GM13977 (cell line): ENCODE measurements around the gene TRPV3.
"Not testable (repeated sequence)": the region's sequence is repeated elsewhere in the genome, so short reads cannot be mapped to it uniquely, and the experiment has no call there.

Source experiments
- DNase-seq: peaks from one replicate; pipeline ENCODE4 v3.0.0; 2012; ENCODE audit warnings: low spot score
- in situ Hi-C: fragments of 300-500 bp; cut with MboI; formaldehyde crosslinking; loops from one replicate; pipeline ENCODE4 v1.12.0; 2022; ENCODE audit warnings: low sequenced_read_pairs, low pct_unique_long_range_greater_than_20kb, mixed read lengths, inconsistent platforms; ENCODE audit not compliant: unreplicated experiment
- TF ChIP-seq, protein P1 (sequence below): IDR thresholded peaks from 2 replicates; pipeline ENCODE4 v1.5.1; 2012; ENCODE audit warnings: mild to moderate bottlenecking, control low read depth; ENCODE audit not compliant: insufficient read depth; ENCODE audit errors: extremely low read depth, missing control alignments

The TRPV3 gene

DNA sequence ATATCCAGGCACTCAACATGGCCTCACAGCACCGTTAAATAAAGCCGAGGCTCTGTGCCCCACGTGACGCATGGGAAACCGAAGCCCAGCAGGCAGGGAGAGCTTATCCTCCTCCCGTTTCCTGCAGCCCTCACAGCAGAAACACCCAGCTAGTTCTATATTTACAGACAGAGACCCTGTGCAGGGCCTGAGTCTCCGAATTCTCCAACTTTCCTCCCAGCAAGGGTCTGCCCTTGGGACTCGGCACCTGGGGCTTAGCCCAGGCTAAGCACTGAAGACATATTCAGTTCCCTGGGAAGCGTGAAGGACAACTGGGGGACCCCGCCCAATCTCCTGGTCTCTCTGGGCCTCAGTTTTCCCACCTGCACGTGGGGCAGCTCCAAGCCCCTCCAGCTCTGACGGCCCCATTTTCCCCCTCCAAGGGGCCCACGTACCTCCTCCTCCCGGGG lies 29.2 kb downstream of the TRPV3 start:
- DNase-seq, result no peak
- in situ Hi-C loops, result no loop called here
- TF ChIP-seq, protein P1, sequence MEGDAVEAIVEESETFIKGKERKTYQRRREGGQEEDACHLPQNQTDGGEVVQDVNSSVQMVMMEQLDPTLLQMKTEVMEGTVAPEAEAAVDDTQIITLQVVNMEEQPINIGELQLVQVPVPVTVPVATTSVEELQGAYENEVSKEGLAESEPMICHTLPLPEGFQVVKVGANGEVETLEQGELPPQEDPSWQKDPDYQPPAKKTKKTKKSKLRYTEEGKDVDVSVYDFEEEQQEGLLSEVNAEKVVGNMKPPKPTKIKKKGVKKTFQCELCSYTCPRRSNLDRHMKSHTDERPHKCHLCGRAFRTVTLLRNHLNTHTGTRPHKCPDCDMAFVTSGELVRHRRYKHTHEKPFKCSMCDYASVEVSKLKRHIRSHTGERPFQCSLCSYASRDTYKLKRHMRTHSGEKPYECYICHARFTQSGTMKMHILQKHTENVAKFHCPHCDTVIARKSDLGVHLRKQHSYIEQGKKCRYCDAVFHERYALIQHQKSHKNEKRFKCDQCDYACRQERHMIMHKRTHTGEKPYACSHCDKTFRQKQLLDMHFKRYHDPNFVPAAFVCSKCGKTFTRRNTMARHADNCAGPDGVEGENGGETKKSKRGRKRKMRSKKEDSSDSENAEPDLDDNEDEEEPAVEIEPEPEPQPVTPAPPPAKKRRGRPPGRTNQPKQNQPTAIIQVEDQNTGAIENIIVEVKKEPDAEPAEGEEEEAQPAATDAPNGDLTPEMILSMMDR, result no peak

DNA sequence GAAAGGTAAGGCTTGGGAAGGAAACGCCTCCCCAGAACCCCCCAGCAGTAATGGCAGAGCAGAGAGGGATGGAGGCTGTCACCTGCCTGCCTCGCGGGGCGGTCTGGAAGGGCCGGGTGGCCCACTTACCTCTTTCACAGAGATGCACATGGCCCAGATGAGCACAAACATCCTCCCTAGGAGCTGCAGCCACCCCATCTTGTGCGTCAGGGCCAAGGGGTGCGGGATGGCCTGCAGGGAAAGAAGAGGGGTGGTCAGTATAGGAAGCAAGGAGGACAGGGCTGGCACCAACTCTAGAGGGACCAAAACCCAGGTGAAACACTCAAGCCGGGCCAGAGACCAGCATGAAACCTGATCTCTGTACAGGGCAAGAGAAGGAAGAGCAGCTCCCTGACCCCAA lies 29.7 kb downstream of the TRPV3 start:
- TF ChIP-seq, protein P1, result no peak
- no peak for DNase-seq
- in situ Hi-C loops, result no loop called here

DNA sequence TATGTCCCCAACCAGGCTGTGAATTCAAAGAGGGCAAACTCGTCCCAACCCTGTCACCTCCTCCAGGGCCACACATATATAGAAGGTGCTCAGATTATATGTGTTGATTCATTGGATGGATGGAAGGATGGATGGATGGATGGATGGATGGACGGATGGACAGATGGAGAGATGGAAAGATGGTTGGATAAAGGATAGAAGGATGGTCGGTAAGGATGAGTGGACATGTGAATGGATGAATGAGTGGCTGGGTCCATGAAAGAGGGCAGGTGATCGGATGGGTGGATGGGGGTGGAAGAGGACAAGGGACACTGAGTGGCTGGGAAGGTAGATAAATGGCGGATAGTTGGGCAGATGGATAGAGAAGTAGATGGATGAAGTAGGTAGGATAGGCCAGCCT lies 30.1 kb downstream of the TRPV3 start:
- in situ Hi-C loops, result no loop called here
- TF ChIP-seq, protein P1, result no peak
- no peak for DNase-seq

DNA sequence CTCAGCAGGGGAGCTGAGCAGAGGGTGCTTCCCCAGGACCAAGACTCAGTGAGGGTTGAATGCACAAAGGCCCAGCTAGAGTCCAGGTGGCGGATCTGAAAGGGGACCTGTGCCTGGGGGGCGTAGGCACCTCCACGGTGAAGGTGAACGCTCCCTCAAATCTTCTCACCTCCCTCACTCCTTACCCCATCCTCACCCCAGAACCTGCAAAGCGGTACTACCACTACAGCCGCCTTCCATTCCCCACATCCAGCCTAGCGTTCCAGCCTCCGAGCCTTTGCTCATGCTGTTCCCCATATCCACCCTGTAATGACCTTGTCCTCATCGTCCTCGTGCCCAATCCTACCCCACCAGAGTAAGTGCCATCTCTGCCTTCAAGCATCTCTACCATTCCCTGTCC lies 30.6 kb downstream of the TRPV3 start:
- in situ Hi-C loops, result no loop called here
- TF ChIP-seq, protein P1, result no peak
- DNase-seq, result no peak

DNA sequence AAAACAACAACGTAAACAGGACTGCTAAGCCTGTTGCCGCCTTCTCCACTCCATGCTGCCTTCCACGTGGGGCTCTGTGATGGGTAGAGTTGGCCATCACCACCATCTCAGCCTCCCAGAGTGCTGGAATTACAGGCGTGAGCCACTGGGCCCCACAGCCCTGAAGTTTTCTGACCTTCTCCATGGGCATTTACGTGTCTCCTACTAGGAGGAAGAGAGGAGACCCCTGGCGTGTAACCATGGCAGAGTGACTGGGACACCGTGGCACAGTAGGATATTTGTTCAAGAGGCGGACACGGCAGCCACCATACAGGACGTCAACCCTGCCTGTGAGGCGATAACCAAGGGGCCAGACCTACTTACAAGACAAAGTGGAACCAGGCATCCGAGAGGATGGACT lies 31.1 kb downstream of the TRPV3 start:
- in situ Hi-C loops, result no loop called here
- DNase-seq, result no peak
- TF ChIP-seq, protein P1, result no peak

DNA sequence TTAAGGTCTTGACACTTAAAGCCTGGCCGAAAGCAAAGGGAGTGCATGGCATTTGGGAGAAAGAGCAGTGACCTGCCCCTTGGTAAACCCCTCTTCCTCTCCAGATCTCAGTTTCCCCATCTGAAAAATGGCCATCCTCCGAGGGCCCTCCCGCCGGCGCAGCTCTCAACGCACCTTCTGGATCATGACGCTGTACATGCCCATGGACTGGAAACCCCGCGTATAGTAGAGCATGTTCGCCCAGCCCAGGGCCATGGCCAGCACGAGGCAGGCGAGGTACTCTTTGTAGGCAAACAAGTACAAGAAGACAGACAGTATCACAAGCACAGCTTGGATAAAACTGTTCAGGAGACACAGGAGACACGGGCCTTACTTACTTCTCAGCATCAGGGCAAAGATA lies 33.6 kb downstream of the TRPV3 start:
- TF ChIP-seq, protein P1, result no peak
- in situ Hi-C loops, result no loop called here

DNA sequence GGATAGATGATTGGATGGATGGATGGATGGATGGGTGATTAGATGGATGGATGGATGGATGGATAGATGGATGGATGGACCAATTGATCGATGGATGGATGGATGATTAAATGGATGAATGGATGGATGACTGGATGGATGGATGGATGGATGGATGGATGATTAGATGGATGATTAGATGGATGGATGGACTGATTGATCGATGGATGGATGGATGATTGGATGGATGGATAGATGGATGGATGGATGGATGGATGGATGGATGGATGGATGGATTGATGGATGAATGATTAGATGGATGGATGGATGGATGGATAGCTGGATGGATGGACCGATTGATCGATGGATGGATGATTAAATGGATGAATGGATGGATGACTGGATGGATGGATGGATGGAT lies 38.1 kb downstream of the TRPV3 start:
- in situ Hi-C loops, DNase-seq: not testable (repeated sequence)

More for the DNA sequence above, 33.6 kb downstream of the TRPV3 start:
- DNase-seq, result no peak
